ENCODE data around the gene C1QTNF4.
"Not testable (repeated sequence)": the region's sequence is repeated elsewhere in the genome, so short reads cannot be mapped to it uniquely, and the experiment has no call there.

Gene C1QTNF4

DNA sequence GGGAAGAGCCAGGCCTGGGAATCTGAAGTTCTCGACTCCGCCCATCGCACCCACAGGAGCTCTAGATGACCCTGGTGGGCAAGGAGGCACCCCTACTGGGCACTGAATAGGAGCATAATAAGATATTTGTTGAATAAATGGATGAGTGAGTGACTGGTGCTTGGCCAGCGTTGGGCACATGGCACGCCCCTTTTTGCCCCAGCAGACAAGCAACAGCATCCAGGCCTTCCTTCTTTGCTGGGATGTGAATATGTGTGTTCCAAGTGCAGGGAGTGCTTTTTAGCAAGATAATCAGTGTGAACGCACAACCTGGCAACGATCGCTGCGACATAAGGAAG is 40.8 kb downstream of the C1QTNF4 start:
- no peak for TF ChIP-seq CTCF (IDR thresholded peaks at IDR 0.05; ENCODE audit: low read length, missing control alignments)
- peak overlapping the region; percentile 58 for H3K4me3 ChIP-seq (replicated peaks; ENCODE audit: low read depth, low read length)
- peak; percentile 51 for DNase-seq (ENCODE audit: low read depth)

- TF ChIP-seq CTCF (IDR thresholded peaks at IDR 0.05; ENCODE audit: low read length, missing control alignments), result peak; percentile 45
- peak; percentile 87 for DNase-seq (ENCODE audit: low read depth)
Observed at GRCh38 chr11:47552566-47553405, 41.4 kb downstream of the C1QTNF4 start, which contains the start of gene CELF1. TSS of gene CELF1 (minus strand) at chr11:47553132. CDS start at chr11:47499523, 53,609 bp downstream.

DNA sequence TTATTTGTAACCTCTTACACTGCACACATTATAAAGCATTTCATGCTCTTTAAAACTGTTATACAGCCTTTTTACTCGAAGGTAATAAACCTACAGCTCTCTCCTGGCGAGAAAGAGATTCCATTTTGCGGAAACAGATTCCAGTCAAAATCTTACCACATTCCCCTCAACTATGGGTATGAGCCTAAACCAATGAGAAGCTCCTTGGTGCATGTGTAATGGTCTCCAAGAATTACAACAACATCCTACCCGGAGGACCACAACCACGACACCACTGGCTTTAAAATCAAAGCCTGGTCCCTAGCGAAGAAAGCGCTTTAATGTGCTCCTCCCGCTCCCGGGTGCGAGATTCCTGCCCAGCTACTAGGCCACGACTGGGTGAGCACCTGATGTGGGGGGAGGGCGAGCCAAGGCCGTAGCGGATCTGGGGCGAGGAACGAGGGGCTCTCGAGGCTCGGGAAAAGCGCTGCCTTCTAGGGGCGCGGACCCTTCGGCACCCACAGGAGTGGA is 42.1 kb downstream of the C1QTNF4 start:
- peak; percentile 53 for DNase-seq (ENCODE audit: low read depth)
- no peak for TF ChIP-seq CTCF (IDR thresholded peaks at IDR 0.05; ENCODE audit: low read length, missing control alignments)
- H3K4me3 ChIP-seq (replicated peaks; ENCODE audit: low read depth, low read length), result peak overlapping the region; percentile 97

More at GRCh38 chr11:47552566-47553405, 41.4 kb downstream of the C1QTNF4 start, which contains the start of gene CELF1:
- peak within 1 kb of the TSS; percentile 97 for H3K4me3 ChIP-seq (replicated peaks; ENCODE audit: low read depth, low read length)

- peak overlapping the region; percentile 97 for H3K4me3 ChIP-seq (replicated peaks; ENCODE audit: low read depth, low read length)
- peak; percentile 42 for TF ChIP-seq CTCF (IDR thresholded peaks at IDR 0.05; ENCODE audit: low read length, missing control alignments)
- peak; percentile 44 for DNase-seq (ENCODE audit: low read depth)
Observed at GRCh38 chr11:47551086-47551485, 43.1 kb downstream of the C1QTNF4 start.

GRCh38 chr11:47550288-47551047 is 43.7 kb downstream of the C1QTNF4 start:
- no peak overlapping the region for H3K4me3 ChIP-seq (replicated peaks; ENCODE audit: low read depth, low read length)
- DNase-seq (ENCODE audit: low read depth), result no peak
- no peak for TF ChIP-seq CTCF (IDR thresholded peaks at IDR 0.05; ENCODE audit: low read length, missing control alignments)

DNA sequence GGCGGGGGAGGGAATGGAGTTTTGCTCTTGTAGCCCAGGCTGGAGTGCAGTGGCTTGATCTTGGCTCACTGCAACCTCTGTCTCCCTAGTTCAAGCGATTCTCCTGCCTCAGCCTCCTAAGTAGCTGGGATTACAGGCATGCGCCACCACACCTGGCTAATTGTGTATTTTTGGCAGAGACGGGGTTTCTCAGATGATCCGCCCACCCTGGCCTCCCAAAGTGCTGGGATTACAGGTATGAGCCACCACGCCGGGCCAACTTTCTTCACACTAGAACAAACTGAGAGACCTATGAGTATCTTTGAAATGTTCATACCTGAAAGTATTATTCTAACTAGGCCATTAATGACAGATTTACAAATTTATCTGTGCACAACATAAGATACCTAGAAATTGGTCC is 47.9 kb downstream of the C1QTNF4 start:
- not testable (repeated sequence) for DNase-seq (ENCODE audit: low read depth); H3K4me3 ChIP-seq (replicated peaks; ENCODE audit: low read depth, low read length)

DNA sequence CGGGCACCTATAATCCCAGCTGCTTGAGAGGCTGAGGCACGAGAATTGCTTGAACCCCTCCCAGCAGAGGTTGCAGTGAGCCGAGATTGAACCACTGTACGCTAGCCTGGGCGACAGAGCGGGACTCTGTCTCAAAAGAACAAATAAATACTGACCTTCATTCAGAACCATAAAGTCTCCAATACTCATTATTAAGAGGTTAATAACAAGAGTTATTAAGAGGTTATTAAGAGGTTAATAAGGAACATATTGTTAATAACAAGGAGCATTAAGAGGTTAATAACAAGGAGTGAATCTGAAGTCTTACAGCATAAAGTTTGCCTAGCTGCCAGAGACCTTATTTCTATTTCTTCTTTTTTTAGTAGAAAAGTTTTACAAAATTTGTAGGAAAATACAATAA is 48.9 kb downstream of the C1QTNF4 start:
- H3K4me3 ChIP-seq (replicated peaks; ENCODE audit: low read depth, low read length), result no peak overlapping the region
- no peak for TF ChIP-seq CTCF (IDR thresholded peaks at IDR 0.05; ENCODE audit: low read length, missing control alignments)
- no peak for DNase-seq (ENCODE audit: low read depth)

Data from fibroblast of pulmonary artery (primary cell).